Gastroesophageal sphincter (tissue), 3 donors: ENCODE data around the gene CPXM2.

Source experiments
- CTCF ChIP-seq, 4 experiments: fragments of 200-600 bp in 2 of 4; fragments of 450-650 bp in 2 of 4; sonication (generic) in 1 of 4; IDR thresholded peaks; one replicate each; pipeline ENCODE4 v1.5.1; 2017 to 2019; ENCODE audit warnings: antibody characterized with exemption in 4 of 4, mild to moderate bottlenecking in 2 of 4, moderate library complexity in 2 of 4
- POLR2A ChIP-seq, 2 donors: fragments of 450-650 bp; IDR thresholded peaks; one replicate each; pipeline ENCODE4 v1.6.1; 2017; ENCODE audit warnings: antibody characterized with exemption in 2 of 2, mild to moderate bottlenecking in 2 of 2, moderate library complexity in 1 of 2

- TF ChIP-seq CTCF (IDR thresholded peaks at IDR 0.05) (no peak), POLR2A (IDR thresholded peaks at IDR 0.05) (no peak)
These were observed 7.8 kb downstream of the CPXM2 start for GRCh38 chr10:123883673-123884320.
